ENCODE data around the gene S100PBP.

S100PBP gene

GRCh38 chr1:32817159-32817814 is at the start of gene S100PBP, which contains the start of gene YARS1:
Gene S100PBP, plus strand, starts transcription at chr1:32817653. Its CDS starts 8,447 bp downstream, at chr1:32826100.
Gene YARS1, minus strand, starts transcription at chr1:32817358. Its CDS starts 114 bp downstream, at chr1:32817244.
- peak within 1 kb of the TSS; percentile 97 for H3K4me3 Mint-ChIP-seq
- H3K36me3 Mint-ChIP-seq (ENCODE audit: low read depth) = peaks cover 43% of the 10 kb centered on the region
- peaks cover 57% of the 10 kb centered on the region for H3K4me1 Mint-ChIP-seq
- ATAC-seq (peak; percentile 96), DNase-seq (peak; percentile 100)
- H3K27ac Mint-ChIP-seq = peak within 1 kb of the TSS; percentile 96
- no peaks in the 10 kb centered on the region for H3K9me3 Mint-ChIP-seq
- no peaks in the 10 kb centered on the region for H3K27me3 Mint-ChIP-seq

DNA sequence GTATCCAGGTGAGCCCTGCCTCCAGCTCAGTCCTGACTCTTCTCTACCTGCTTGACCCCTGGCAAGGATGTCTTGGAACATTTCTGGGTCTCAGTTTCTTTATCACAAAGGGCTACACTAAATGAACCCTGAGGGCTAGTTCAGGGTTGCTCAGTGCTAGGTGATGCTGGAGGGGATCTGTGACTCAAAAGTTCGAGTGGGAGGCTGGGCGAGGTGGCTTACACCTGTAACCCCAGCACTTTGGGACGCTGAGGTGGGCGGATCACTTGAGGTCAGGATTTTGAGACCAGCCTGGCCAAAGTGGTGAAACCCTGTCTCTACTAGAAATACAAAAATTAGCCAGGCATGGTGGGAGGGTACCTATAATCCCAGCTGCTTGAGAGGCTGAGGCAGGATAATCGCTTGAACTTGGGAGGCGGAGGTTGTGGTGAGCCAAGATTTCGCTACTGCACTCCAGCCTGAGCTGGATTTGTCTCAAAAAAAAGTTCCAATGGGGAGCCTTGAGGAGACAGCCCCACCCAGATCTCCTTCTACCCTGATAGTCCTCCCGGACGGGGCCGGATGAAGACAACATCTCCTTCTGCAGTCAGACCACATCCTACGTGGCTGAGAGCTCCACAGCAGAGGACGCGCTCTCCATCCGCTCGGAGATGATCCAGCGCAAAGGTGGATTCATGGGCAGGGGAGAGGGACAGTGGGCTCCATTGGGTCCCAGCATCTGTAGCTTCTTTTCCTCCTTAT is 49.2 kb upstream of the S100PBP start:
- Mint-ChIP-seq H3K9me3 (no peaks in the 10 kb centered on the region), H3K27me3 (peaks cover 2% of the 10 kb centered on the region), H3K36me3 (ENCODE audit: low read depth) (no peaks in the 10 kb centered on the region), H3K27ac (no peak overlapping the region), H3K4me3 (no peak overlapping the region), H3K4me1 (peaks cover 3% of the 10 kb centered on the region)
- ATAC-seq (no peak), DNase-seq (no peak)

DNA sequence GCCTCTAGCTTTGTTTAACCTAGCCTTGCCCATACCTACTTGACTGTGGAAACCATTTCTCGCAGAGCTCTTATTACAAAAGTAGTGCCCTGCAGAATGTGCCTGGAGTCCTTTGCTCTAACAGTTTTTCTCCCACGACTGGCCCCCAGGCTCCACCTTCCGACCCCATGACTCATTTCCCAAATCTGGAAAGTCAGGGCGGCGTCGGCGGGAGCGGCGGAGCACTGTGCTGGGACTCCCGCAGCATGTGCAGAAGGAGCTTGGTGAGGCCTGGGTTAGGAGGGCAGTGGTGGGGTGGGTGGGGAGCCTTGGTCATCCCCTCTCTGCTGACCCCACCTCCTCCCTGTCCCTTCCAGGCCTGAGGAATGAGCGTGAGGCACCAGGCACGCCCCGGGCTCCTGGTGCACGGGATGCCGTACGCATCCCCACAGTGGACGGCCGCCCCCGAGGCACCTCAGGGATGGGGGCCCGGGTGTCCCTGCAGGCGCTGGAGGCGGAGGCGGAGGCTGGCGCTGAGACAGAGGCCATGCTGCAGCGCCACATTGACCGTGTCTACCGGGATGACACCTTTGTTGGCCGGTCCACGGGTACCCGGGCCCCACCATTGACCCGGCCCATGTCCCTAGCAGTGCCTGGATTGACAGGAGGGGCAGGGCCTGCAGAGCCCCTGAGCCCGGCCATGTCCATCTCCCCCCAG is 47.8 kb upstream of the S100PBP start:
- peaks cover 2% of the 10 kb centered on the region for H3K27me3 Mint-ChIP-seq
- H3K4me3 Mint-ChIP-seq = no peak overlapping the region
- H3K36me3 Mint-ChIP-seq (ENCODE audit: low read depth) = peaks cover 3% of the 10 kb centered on the region
- ATAC-seq = no peak
- peaks cover 10% of the 10 kb centered on the region for H3K4me1 Mint-ChIP-seq
- no peak for DNase-seq
- H3K9me3 Mint-ChIP-seq = no peaks in the 10 kb centered on the region
- no peak overlapping the region for H3K27ac Mint-ChIP-seq

GRCh38 chr1:32770221-32770731 is 47.2 kb upstream of the S100PBP start:
- Mint-ChIP-seq H3K27ac (no peak overlapping the region), H3K4me1 (peaks cover 12% of the 10 kb centered on the region), H3K4me3 (no peak overlapping the region), H3K36me3 (ENCODE audit: low read depth) (peaks cover 8% of the 10 kb centered on the region), H3K9me3 (no peaks in the 10 kb centered on the region), H3K27me3 (peaks cover 2% of the 10 kb centered on the region)
- ATAC-seq (no peak), DNase-seq (no peak)

GRCh38 chr1:32770741-32771548 is 46.5 kb upstream of the S100PBP start:
- H3K4me3 Mint-ChIP-seq = no peak overlapping the region
- H3K27me3 Mint-ChIP-seq = peaks cover 2% of the 10 kb centered on the region
- H3K4me1 Mint-ChIP-seq = peaks cover 18% of the 10 kb centered on the region
- H3K27ac Mint-ChIP-seq = no peak overlapping the region
- no peak for DNase-seq
- no peaks in the 10 kb centered on the region for H3K9me3 Mint-ChIP-seq
- H3K36me3 Mint-ChIP-seq (ENCODE audit: low read depth) = peaks cover 14% of the 10 kb centered on the region
- ATAC-seq = no peak

DNA sequence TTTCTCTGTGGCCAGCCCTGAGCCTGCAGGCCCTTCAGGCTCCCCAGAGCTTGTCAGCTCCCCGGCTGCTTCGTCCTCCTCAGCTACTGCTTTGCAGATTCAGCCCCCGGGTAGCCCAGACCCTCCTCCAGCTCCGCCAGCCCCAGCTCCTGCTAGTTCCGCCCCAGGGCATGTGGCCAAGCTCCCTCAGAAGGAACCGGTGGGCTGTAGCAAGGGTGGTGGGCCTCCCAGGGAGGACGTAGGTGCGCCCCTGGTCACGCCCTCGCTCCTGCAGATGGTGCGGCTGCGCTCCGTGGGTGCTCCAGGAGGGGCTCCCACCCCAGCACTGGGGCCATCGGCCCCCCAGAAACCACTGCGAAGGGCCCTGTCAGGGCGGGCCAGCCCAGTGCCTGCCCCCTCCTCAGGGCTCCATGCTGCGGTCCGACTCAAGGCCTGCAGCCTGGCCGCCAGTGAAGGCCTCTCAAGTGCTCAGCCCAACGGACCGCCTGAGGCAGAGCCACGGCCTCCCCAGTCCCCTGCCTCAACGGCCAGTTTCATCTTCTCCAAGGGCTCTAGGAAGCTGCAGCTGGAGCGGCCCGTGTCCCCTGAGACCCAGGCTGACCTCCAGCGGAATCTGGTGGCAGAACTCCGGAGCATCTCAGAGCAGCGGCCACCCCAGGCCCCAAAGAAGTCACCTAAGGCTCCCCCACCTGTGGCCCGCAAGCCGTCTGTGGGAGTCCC is 45.7 kb upstream of the S100PBP start:
- H3K27ac Mint-ChIP-seq = no peak overlapping the region
- H3K4me1 Mint-ChIP-seq = peaks cover 18% of the 10 kb centered on the region
- H3K27me3 Mint-ChIP-seq = peaks cover 2% of the 10 kb centered on the region
- no peak overlapping the region for H3K4me3 Mint-ChIP-seq
- DNase-seq = no peak
- no peak for ATAC-seq
- H3K36me3 Mint-ChIP-seq (ENCODE audit: low read depth) = peaks cover 18% of the 10 kb centered on the region
- H3K9me3 Mint-ChIP-seq = no peaks in the 10 kb centered on the region

- DNase-seq (no peak), ATAC-seq (no peak)
- Mint-ChIP-seq H3K4me3 (no peak overlapping the region), H3K9me3 (no peaks in the 10 kb centered on the region), H3K36me3 (ENCODE audit: low read depth) (peaks cover 18% of the 10 kb centered on the region), H3K27me3 (peaks cover 2% of the 10 kb centered on the region), H3K4me1 (peaks cover 18% of the 10 kb centered on the region), H3K27ac (peak overlapping the region; percentile 46)
Measured at GRCh38 chr1:32772281-32773017, 45.0 kb upstream of the S100PBP start.

GRCh38 chr1:32773018-32773763 is 44.3 kb upstream of the S100PBP start:
- peak overlapping the region; percentile 46 for H3K27ac Mint-ChIP-seq
- peaks cover 2% of the 10 kb centered on the region for H3K27me3 Mint-ChIP-seq
- H3K36me3 Mint-ChIP-seq (ENCODE audit: low read depth) = peaks cover 26% of the 10 kb centered on the region
- DNase-seq (peak; percentile 77), ATAC-seq (peak; percentile 76)
- H3K9me3 Mint-ChIP-seq = no peaks in the 10 kb centered on the region
- peaks cover 18% of the 10 kb centered on the region for H3K4me1 Mint-ChIP-seq
- H3K4me3 Mint-ChIP-seq = no peak overlapping the region

- no peak for ATAC-seq
- peaks cover 18% of the 10 kb centered on the region for H3K4me1 Mint-ChIP-seq
- peaks cover 2% of the 10 kb centered on the region for H3K27me3 Mint-ChIP-seq
- no peak overlapping the region for H3K4me3 Mint-ChIP-seq
- peaks cover 28% of the 10 kb centered on the region for H3K36me3 Mint-ChIP-seq (ENCODE audit: low read depth)
- H3K9me3 Mint-ChIP-seq = no peaks in the 10 kb centered on the region
- peak overlapping the region; percentile 31 for H3K27ac Mint-ChIP-seq
- DNase-seq = no peak
Measured at GRCh38 chr1:32773764-32774463, 43.5 kb upstream of the S100PBP start.

DNA sequence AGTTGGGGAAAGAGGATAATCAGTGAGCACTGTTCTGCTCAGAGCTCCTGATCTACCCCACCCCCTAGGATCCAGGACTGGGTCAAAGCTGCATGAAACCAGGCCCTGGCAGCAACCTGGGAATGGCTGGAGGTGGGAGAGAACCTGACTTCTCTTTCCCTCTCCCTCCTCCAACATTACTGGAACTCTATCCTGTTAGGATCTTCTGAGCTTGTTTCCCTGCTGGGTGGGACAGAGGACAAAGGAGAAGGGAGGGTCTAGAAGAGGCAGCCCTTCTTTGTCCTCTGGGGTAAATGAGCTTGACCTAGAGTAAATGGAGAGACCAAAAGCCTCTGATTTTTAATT is 43.0 kb upstream of the S100PBP start:
- peaks cover 18% of the 10 kb centered on the region for H3K4me1 Mint-ChIP-seq
- no peak overlapping the region for H3K4me3 Mint-ChIP-seq
- no peak for DNase-seq
- H3K27ac Mint-ChIP-seq = peak overlapping the region; percentile 31
- peaks cover 2% of the 10 kb centered on the region for H3K27me3 Mint-ChIP-seq
- ATAC-seq = no peak
- H3K36me3 Mint-ChIP-seq (ENCODE audit: low read depth) = peaks cover 33% of the 10 kb centered on the region
- no peaks in the 10 kb centered on the region for H3K9me3 Mint-ChIP-seq

DNA sequence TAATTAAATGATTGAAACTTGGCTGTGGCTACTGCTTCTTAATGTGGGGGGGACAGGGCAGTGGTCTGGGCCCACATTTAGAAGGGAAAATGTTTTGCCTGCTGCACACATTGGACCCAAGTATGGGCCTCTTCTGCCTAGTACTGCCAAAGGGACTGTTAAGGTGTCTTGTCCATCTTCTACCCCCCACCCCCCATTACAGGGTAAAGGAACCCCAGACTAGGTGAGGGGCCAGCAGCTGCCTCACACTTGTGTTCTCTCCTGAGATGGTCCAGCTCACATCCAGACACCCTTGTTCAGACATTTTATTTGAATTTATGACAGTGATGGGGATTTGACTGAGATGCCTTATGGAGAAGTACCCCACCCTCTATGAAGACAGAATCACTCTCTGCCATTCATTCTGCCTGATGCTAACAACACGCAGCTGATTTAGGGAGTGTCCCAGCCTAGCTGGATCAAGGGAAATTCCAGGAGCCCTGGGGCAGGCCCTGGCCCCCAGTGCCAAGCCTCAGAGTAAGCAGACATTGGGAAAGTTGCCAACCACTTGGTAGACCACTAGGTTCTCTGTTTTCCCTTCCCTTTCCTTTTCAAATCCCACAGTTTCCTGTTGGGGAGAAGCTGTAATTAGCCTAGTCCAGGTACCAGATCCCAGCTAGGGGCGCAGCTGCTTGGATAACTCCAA is 42.4 kb upstream of the S100PBP start:
- ATAC-seq (no peak), DNase-seq (no peak)
- peaks cover 18% of the 10 kb centered on the region for H3K4me1 Mint-ChIP-seq
- peaks cover 40% of the 10 kb centered on the region for H3K36me3 Mint-ChIP-seq (ENCODE audit: low read depth)
- no peak overlapping the region for H3K27ac Mint-ChIP-seq
- no peaks in the 10 kb centered on the region for H3K9me3 Mint-ChIP-seq
- no peak overlapping the region for H3K4me3 Mint-ChIP-seq
- H3K27me3 Mint-ChIP-seq = peaks cover 2% of the 10 kb centered on the region

All from activated naive CD8-positive, alpha-beta T cell treated with anti-CD3 and anti-CD28 coated beads, Interleukin-2, amount 50 U/mL, for 24 hours (primary cell).